ENCODE results near the gene GFY.
A peak's percentile ranks its signal among the peaks of the same experiment; 100 is the strongest.
"Not testable (repeated sequence)": the region's sequence is repeated elsewhere in the genome, so short reads cannot be mapped to it uniquely, and the experiment has no call there.

The GFY gene

GRCh38 chr19:49442771-49443365, 17.7 kb downstream of the GFY start:
- no peak for DNase-seq (ENCODE audit: low read depth in 1 of 2, low spot score in 1 of 2)

DNA sequence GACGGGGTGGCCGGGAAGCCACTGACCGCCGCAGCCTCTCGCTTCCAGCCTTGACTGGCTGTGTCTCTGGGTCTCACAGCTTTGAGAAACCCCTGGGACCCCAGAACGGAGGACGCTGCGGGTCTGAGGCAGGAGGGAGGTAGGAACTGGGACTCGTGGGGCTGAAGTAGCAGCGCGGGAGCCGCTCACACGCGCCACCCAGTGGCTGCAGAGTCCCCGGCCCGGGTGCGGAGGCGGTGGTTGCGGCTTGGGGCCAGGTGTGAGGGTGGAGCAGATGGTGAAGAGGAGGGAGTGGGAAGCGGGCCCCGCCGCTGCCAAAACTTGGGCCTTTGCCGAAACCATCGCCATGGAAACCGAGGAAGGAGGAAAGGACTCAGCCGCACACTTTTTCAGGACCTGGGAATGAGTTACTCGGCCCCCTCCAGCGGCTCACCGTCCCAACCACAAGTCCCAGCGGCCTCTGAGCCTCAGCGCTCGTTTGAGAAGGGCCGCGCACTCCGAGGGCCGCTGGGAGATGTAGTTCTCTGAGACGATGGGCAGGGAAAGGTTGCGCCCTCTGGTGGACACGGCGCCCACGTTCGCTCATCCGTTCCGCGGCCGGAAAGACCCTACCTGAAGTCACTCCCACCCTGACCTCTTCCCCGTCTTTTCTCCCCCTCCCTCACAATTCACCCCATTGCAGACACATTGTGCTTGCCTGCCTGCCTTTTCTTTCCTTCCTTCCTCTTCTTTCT, 18.3 kb downstream of the GFY start:
- peak; percentile 90 to 91 for DNase-seq (ENCODE audit: low read depth in 1 of 2, low spot score in 1 of 2)

- not testable (repeated sequence) for DNase-seq (ENCODE audit: low read depth in 1 of 2, low spot score in 1 of 2)
Observed at GRCh38 chr19:49444100-49444700, 19.0 kb downstream of the GFY start.

DNA sequence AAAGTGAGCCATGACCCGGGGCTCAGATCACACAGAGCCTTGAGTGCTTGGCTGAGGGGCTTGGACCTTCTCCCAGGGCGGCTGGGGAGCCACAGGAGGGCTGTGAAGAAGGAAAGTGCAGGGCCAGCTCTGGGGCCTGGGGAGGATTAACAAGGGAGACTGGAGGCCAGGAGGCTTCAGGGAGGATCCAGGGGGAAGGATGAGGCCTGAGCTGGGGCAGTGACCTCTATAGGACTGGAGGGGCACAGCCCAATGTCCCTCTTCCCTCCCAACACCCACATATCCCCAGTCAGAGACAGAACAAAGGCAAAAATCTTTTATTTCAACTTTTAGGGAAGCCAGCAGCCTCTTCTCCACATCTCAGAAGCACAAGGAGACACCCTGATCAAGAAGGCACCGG, 20.8 kb downstream of the GFY start:
- no peak for DNase-seq (ENCODE audit: low read depth in 1 of 2, low spot score in 1 of 2)

DNA sequence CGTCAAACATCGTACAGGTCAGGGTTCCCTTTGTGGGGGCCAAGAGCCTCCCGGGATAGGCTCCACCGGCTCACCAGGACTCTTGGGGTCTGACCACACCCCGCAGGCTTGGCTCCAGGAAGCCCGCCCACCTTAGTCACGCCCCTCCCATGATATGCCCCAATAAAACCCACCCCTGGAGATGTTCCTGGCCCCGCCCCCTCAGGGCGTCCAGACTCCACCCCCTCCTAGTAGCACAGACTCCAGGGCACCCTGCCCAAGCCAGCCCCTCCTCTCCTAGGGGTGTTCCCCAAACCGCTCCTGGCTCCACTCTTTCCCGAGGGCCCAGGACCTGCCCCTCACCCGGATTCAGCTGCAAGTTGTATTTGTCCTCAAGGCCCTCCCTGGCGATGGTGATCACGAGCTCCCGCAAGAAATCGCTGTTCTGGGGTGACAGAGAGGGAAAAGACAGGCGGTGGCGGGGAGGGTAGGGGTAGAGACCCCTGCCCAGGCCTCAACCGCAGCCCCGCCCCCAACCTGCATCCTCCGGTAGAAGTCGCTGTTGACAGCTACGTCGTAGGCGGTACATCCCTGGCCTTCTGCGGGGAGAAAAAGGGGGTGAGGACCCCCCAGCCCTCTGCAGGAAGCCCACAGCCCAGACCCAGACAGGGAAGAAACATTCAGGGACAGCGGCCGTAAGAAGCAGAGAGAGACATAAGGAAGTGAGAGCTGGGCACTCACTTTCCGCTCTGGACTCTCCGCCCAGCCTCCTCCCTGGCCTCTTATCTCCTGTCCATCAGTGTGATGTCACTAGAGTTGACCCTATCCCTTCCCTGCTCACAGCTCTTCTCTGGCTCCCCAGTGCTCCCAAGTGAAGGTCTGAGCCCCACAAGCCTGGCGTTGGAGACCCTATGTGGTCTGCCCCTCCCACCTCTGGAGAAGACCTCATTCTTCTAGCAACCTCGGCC, 22.6 kb downstream of the GFY start:
- DNase-seq (ENCODE audit: low read depth in 1 of 2, low spot score in 1 of 2), result no peak

DNA sequence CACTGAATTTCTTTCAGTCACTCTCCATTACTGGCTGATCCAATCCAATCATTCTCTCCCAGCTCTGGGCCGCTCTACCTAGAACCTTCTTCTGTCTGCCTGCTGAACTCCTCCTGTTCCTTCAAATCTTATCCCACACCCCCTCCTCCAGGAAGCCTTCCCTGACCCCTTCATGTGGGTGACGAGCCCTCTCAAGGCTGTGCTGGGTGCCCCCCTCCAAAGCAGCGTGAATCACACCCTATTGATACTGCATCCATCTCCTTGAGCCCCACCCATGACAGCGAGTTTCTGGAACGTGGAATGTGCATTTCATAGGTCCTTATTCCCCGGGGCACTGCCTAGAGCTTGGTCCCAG, 23.2 kb downstream of the GFY start:
- DNase-seq (ENCODE audit: low read depth in 1 of 2, low spot score in 1 of 2), result no peak

GRCh38 chr19:49450405-49450804, 25.2 kb downstream of the GFY start:
- DNase-seq (ENCODE audit: low read depth in 1 of 2, low spot score in 1 of 2), result no peak

GRCh38 chr19:49451430-49452181, 26.4 kb downstream of the GFY start, which contains the start of gene PIH1D1:
Gene PIH1D1, minus strand, starts transcription at chr19:49451814. Its CDS starts 240 bp downstream, at chr19:49451574.
- peak; percentile 75 to 96 for DNase-seq (ENCODE audit: low read depth in 1 of 2, low spot score in 1 of 2)

DNA sequence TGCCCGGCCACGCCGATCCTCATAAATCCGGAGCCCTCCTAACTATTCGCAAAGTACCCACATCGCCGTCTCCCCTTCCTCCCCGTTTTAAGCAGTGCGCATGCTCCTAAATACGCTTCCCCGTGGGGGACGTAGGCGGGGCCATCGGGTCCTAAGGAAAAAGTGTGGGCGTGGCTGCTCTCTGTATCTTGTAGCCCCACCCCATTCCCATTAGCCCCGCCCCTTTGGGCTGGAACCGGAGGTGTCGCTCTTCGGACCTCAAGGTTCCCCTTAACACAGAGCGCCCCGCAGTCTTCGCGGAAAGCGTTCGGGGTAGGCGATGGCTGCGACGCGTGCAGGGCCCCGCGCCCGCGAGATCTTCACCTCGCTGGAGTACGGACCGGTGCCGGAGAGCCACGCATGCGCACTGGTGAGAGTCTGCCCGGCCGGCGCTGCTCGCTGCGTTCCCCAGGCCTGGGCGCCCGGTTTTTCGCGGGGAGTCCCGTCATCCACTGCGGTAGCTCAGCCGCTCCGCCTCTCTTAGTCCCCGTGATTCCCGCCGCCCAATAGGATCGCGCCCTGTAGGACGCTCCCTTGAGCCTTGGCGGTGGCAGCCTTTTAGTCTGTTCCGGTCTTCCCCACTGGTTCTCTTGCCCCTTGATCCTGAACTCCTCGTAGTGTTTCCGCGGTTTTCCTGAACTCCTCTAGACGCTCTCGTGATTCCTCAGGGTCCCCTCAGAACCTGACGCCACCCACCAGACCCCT, 28.0 kb downstream of the GFY start, which contains the start of gene ALDH16A1:
Gene ALDH16A1 (plus strand): TSS at position 213 of the 744 bp plus-strand sequence. CDS start 107 bp downstream, at position 320.
- peak; percentile 96 for DNase-seq (ENCODE audit: low read depth in 1 of 2, low spot score in 1 of 2)

- no peak for DNase-seq (ENCODE audit: low read depth in 1 of 2, low spot score in 1 of 2)
Observed at GRCh38 chr19:49453757-49454240, 28.6 kb downstream of the GFY start.

DNA sequence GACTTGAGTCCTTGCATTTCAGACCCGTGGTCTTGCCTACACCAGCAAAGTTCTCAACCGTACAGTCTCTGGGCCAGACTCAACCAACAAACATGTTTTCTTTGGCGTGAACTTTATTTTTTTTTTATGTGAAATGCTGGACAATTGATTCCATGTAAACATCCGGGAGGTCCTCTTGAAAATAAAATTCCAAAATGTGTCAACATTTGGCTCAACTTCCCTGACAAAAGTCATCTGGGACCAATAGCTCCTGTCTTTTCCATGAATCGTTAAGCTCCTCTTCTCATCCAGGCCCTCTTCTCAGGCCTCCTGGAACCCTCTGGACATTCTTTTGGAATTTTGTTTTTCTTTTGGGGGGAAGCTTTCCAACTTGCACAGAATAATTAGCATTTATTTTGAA, 30.6 kb downstream of the GFY start:
- DNase-seq (ENCODE audit: low read depth in 1 of 2, low spot score in 1 of 2), result no peak

DNA sequence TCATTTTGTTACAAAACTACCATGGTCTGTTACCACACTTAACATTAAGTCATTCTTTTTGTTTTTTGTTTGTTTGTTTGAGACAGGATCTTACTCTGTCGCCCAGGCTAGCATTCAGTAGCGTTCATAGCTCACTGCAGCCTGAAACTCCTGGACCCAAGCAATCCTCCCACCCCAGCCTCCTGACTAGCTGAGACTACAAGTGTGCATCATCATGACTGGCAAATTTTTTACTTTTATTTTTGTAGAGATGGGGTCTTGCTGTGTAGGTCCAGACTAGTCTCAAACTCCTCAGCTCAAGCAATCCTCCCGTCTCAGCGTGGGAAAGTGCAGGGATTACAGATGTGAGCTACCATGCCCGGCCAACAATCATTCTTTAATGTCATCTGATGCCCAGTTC, 31.1 kb downstream of the GFY start:
- DNase-seq (ENCODE audit: low read depth in 1 of 2, low spot score in 1 of 2), result no peak

- DNase-seq (ENCODE audit: low read depth in 1 of 2, low spot score in 1 of 2), result no peak
Observed at GRCh38 chr19:49458567-49458903, 33.3 kb downstream of the GFY start.

GRCh38 chr19:49459388-49459787, 34.2 kb downstream of the GFY start:
- no peak for DNase-seq (ENCODE audit: low read depth in 1 of 2, low spot score in 1 of 2)

- DNase-seq (ENCODE audit: low read depth in 1 of 2, low spot score in 1 of 2), result not testable (repeated sequence)
Observed at GRCh38 chr19:49461130-49461529, 35.9 kb downstream of the GFY start.

GRCh38 chr19:49461656-49462055, 36.5 kb downstream of the GFY start:
- no peak for DNase-seq (ENCODE audit: low read depth in 1 of 2, low spot score in 1 of 2)

DNA sequence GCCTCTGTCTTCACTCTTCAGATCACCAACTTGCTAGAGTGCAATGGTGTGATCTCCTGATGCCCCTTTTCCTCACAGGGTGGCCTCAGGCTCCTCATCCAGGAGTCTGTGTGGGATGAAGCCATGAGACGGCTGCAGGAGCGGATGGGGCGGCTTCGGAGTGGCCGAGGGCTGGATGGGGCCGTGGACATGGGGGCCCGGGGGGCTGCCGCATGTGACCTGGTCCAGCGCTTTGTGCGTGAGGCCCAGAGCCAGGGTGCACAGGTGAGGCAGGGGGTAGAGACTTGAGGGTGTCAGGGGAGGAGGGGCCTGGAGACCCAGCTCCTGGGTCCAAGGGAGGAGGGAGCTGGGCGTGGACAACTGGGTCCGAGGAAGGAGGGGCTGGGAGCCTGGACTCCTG, 37.3 kb downstream of the GFY start:
- no peak for DNase-seq (ENCODE audit: low read depth in 1 of 2, low spot score in 1 of 2)

- no peak for DNase-seq (ENCODE audit: low read depth in 1 of 2, low spot score in 1 of 2)
Observed at GRCh38 chr19:49463960-49464740, 39.0 kb downstream of the GFY start.

DNA sequence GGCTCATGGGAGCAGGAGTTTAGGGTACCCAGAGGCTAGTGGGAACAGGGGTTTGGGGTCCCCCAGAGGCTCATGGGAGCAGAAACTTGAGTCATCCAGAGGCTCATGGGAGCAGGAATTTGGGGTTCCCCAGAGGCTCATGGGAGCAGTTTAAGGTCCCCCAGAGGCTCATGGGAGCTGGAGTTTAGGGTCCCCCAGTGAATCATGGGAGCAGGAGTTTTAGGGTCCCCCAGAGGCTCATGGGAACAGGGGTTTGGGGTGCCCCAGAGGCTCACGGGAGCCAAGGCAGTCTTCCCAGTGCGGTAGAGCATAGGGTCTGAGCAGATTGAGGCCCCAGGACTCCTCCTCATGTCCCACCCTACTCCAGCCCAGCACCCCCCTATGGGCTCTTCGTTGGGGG, 40.2 kb downstream of the GFY start:
- no peak for DNase-seq (ENCODE audit: low read depth in 1 of 2, low spot score in 1 of 2)
